H9 (cell line): ENCODE measurements around the gene CEP350. TPM values are rescaled to one million over a fixed set of nuclear protein-coding genes. Genes with fewer than 3 reads are reported as not detected.

ENCODE experiments used
- DNase-seq: peaks from one replicate; pipeline ENCODE4 v3.0.0-alpha.2; 2017
- H2AFZ ChIP-seq: one replicate; pipeline ENCODE4 v1.6.1; 2013; ENCODE audit warnings: mild to moderate bottlenecking, low read length, control low read depth, moderate library complexity
- H2AK5ac ChIP-seq: 2 replicates; pipeline ENCODE4 v1.6.1; 2013; ENCODE audit warnings: low read length, control low read depth, mixed read lengths; ENCODE audit not compliant: insufficient read length
- H2BK120ac ChIP-seq: one replicate; pipeline ENCODE4 v1.6.1; 2013; ENCODE audit warnings: low read depth, mild to moderate bottlenecking, low read length, control low read depth, inconsistent platforms; ENCODE audit not compliant: poor library complexity, severe bottlenecking
- H2BK12ac ChIP-seq: 2 replicates; pipeline ENCODE4 v1.6.1; 2013; ENCODE audit warnings: low read length, control low read depth, mixed read lengths, low read depth; ENCODE audit not compliant: insufficient read length
- H2BK15ac ChIP-seq: 2 replicates; pipeline ENCODE4 v1.6.1; 2013; ENCODE audit warnings: low read depth, low read length, control low read depth
- H2BK20ac ChIP-seq: one replicate; pipeline ENCODE4 v1.6.1; 2013; ENCODE audit warnings: low read depth, mild to moderate bottlenecking, low read length, control low read depth, inconsistent platforms; ENCODE audit not compliant: poor library complexity, severe bottlenecking
- H2BK5ac ChIP-seq: 2 replicates; pipeline ENCODE4 v1.6.1; 2013; ENCODE audit warnings: low read length, control low read depth, mixed read lengths; ENCODE audit not compliant: insufficient read length
- H3K14ac ChIP-seq: 2 replicates; pipeline ENCODE4 v1.6.1; 2013; ENCODE audit warnings: low read length, control low read depth; ENCODE audit not compliant: insufficient read depth
- H3K18ac ChIP-seq: 2 replicates; pipeline ENCODE4 v1.6.1; 2013; ENCODE audit warnings: low read depth, mild to moderate bottlenecking, mixed read lengths, low read length, control low read depth; ENCODE audit not compliant: insufficient read length
- H3K23ac ChIP-seq: 2 replicates; pipeline ENCODE4 v1.6.1; 2013; ENCODE audit warnings: low read length, control low read depth, mixed read lengths, low read depth; ENCODE audit not compliant: insufficient read length
- H3K23me2 ChIP-seq: 2 replicates; pipeline ENCODE4 v1.6.1; 2013; ENCODE audit warnings: low read depth, mild to moderate bottlenecking, mixed read lengths, low read length, control low read depth; ENCODE audit not compliant: insufficient read length, poor library complexity, severe bottlenecking
- H3K27ac ChIP-seq: 2 replicates; pipeline ENCODE4 v1.5.1; 2013; ENCODE audit warnings: low read length, control low read depth, mixed read lengths, low read depth; ENCODE audit not compliant: insufficient read length
- H3K27me3 ChIP-seq: 2 replicates; pipeline ENCODE4 v1.6.1; 2013; ENCODE audit warnings: low read length, control low read depth, inconsistent platforms; ENCODE audit not compliant: insufficient read depth
- H3K4ac ChIP-seq: 2 replicates; pipeline ENCODE4 v1.6.1; 2013; ENCODE audit warnings: low read depth, mild to moderate bottlenecking, control low read depth, inconsistent platforms, low read length, moderate library complexity
- H3K4me1 ChIP-seq: 2 replicates; pipeline ENCODE4 v1.6.1; 2013; ENCODE audit warnings: low read length, control low read depth, inconsistent platforms; ENCODE audit not compliant: insufficient read depth
- H3K4me2 ChIP-seq: 2 replicates; pipeline ENCODE4 v1.6.1; 2013; ENCODE audit warnings: low read length, control low read depth, mixed read lengths; ENCODE audit not compliant: insufficient read length, insufficient read depth
- H3K56ac ChIP-seq: 2 replicates; pipeline ENCODE4 v1.6.1; 2013; ENCODE audit warnings: low read depth, mild to moderate bottlenecking, mixed read lengths, low read length, control low read depth; ENCODE audit not compliant: insufficient read length
- H3K79me1 ChIP-seq: 2 replicates; pipeline ENCODE4 v1.6.1; 2013; ENCODE audit warnings: low read depth, mild to moderate bottlenecking, moderate library complexity, low read length, control low read depth, inconsistent platforms; ENCODE audit not compliant: insufficient read depth, poor library complexity, severe bottlenecking
- H3K79me2 ChIP-seq: 2 replicates; pipeline ENCODE4 v1.6.1; 2013; ENCODE audit warnings: low read length, control low read depth, inconsistent platforms; ENCODE audit not compliant: insufficient read depth
- H3K9ac ChIP-seq: 2 replicates; pipeline ENCODE4 v1.6.1; 2013; ENCODE audit warnings: low read length, control low read depth, mixed read lengths; ENCODE audit not compliant: insufficient read length; ENCODE audit errors: extremely low read depth
- H3K9me3 ChIP-seq: one replicate; pipeline ENCODE4 v1.6.1; 2013; ENCODE audit warnings: low read depth, low read length, inconsistent platforms; ENCODE audit not compliant: control insufficient read depth
- H3T11ph ChIP-seq: one replicate; pipeline ENCODE4 v1.6.1; 2013; ENCODE audit warnings: mild to moderate bottlenecking, low read length, control low read depth, inconsistent platforms
- H4K20me1 ChIP-seq: one replicate; pipeline ENCODE4 v1.6.1; 2013; ENCODE audit not compliant: control insufficient read depth, insufficient read length, insufficient read depth
- H4K5ac ChIP-seq: 2 replicates; pipeline ENCODE4 v1.6.1; 2013; ENCODE audit warnings: low read depth, mild to moderate bottlenecking, mixed read lengths, low read length, control low read depth; ENCODE audit not compliant: insufficient read length
- H4K8ac ChIP-seq: replicated peaks from 2 replicates; pipeline ENCODE4 v1.6.1; 2013; ENCODE audit warnings: low read length, control low read depth, mixed read lengths, low read depth; ENCODE audit not compliant: insufficient read length
- H4K91ac ChIP-seq: 2 replicates; pipeline ENCODE4 v1.6.1; 2013; ENCODE audit warnings: low read depth, mild to moderate bottlenecking, moderate library complexity, mixed read lengths, low read length, control low read depth; ENCODE audit not compliant: insufficient read length
- H3K27ac Mint-ChIP-seq, 3 experiments: 2 replicates in 2 of 3; 3 replicates in 1 of 3; pipeline ENCODE4 v1.8.0; 2020 to 2021; ENCODE audit warnings: mixed read lengths in 3 of 3, mild to moderate bottlenecking in 1 of 3, moderate library complexity in 1 of 3
- H3K27me3 Mint-ChIP-seq: 2 replicates; pipeline ENCODE4 v1.8.0; 2021; ENCODE audit warnings: low read depth, mild to moderate bottlenecking, moderate library complexity, mixed read lengths
- H3K36me3 Mint-ChIP-seq, 3 experiments: 2 replicates in 2 of 3; 3 replicates in 1 of 3; pipeline ENCODE4 v1.8.0; 2020 to 2021; ENCODE audit warnings: low read depth in 3 of 3, mixed read lengths in 3 of 3; ENCODE audit not compliant: insufficient read depth in 1 of 3
- H3K4me1 Mint-ChIP-seq, 2 experiments: 2 replicates each; pipeline ENCODE4 v1.8.0; 2020; ENCODE audit warnings: mixed read lengths in 2 of 2
- H3K4me3 Mint-ChIP-seq, 2 experiments: 2 replicates in 1 of 2; 3 replicates in 1 of 2; pipeline ENCODE4 v1.8.0; 2020 to 2021; ENCODE audit warnings: mild to moderate bottlenecking in 2 of 2, mixed read lengths in 2 of 2, moderate library complexity in 1 of 2
- H3K9me3 Mint-ChIP-seq, 2 experiments: 2 replicates in 1 of 2; 3 replicates in 1 of 2; pipeline ENCODE4 v1.8.0; 2020; ENCODE audit warnings: mild to moderate bottlenecking in 2 of 2, mixed read lengths in 2 of 2, moderate library complexity in 1 of 2
- WGBS: extraction: QIAGEN DNeasy Blood & Tissue Kit; methylation state at CpG from one replicate; pipeline ENCODE4 v1.1.7; 2013; ENCODE audit warnings: missing lambda C conversion rate, low lambda C conversion rate, mixed read lengths; ENCODE audit not compliant: insufficient read length; ENCODE audit errors: extremely low coverage; 5-methylcytosine and 5-hydroxymethylcytosine counted together
- total RNA-seq: library from RNA; stranded (reverse); gene quantifications from 2 replicates; pipeline ENCODE4 v1.2.1, GENCODE V29; 2021
- TF ChIP-seq, protein P1 (sequence below): fragments of 200-600 bp; sonication (generic); conservative IDR thresholded peaks from 3 replicates; pipeline ENCODE4 v1.8.0; 2021; ENCODE audit warnings: antibody characterized with exemption, mild to moderate bottlenecking

The CEP350 gene
- total RNA-seq, 1 experiment from 2014 or later: 39.2 TPM

DNA sequence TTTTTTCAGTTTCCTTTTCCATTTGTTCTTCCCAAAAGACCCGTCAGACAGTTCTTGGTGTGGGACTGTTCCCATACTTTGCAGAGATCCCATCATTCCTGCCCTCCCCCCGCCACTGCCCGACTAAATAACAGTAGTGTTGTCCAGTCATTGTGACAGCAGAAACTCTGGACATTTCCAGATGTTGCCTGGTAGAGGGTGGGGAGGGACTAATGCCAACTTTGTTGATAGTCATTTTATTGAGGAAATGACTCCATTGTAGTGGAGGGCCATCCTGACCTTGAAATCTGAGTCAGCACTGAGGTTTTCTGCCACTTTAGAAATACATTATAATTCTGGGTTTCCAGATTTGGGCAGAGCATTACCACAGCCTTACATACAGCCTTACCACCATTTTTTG lies 85.4 kb downstream of the CEP350 start:
- Histone ChIP-seq H3T11ph (no peak overlapping the region), H2BK5ac (no peak overlapping the region), H3K23ac (no peak overlapping the region), H3K9me3 (no peaks in the 10 kb centered on the region), H3K14ac (no peak overlapping the region), H3K18ac (no peak overlapping the region), H4K91ac (no peak overlapping the region), H2AK5ac (no peak overlapping the region), H2AFZ (no peak overlapping the region), H2BK15ac (no peak overlapping the region), H2BK20ac (no peak overlapping the region), H3K79me1 (no peaks in the 10 kb centered on the region), H4K8ac (no peak overlapping the region), H3K27me3 (no peaks in the 10 kb centered on the region), H3K79me2 (no peaks in the 10 kb centered on the region), H3K9ac (no peak overlapping the region), H3K27ac (no peak overlapping the region), H4K5ac (no peak overlapping the region), H3K4me2 (no peak overlapping the region), H4K20me1 (no peaks in the 10 kb centered on the region), H3K23me2 (no peaks in the 10 kb centered on the region), H3K56ac (no peak overlapping the region), H2BK120ac (no peak overlapping the region), H3K4me1 (no peaks in the 10 kb centered on the region), H2BK12ac (no peak overlapping the region), H3K4ac (no peak overlapping the region)
- H3K4me1 Mint-ChIP-seq: no peaks in the 10 kb centered on the region
- H3K27ac Mint-ChIP-seq: 0 out of 7 replicates have a peak overlapping the region, but pooled peaks of 1 of the 3 experiments have one; percentile 54
- WGBS: no CpG with 5 or more reads among the region's 3 CpGs
- peaks cover 17 to 59% (median 35%) of the 10 kb centered on the region in 3 experiments; a peak in 6 of 7 replicates for H3K36me3 Mint-ChIP-seq
- H3K27me3 Mint-ChIP-seq: no peaks in the 10 kb centered on the region
- no peak overlapping the region for H3K4me3 Mint-ChIP-seq
- no peak for DNase-seq
- H3K9me3 Mint-ChIP-seq: no peaks in the 10 kb centered on the region
- TF ChIP-seq, protein P1, sequence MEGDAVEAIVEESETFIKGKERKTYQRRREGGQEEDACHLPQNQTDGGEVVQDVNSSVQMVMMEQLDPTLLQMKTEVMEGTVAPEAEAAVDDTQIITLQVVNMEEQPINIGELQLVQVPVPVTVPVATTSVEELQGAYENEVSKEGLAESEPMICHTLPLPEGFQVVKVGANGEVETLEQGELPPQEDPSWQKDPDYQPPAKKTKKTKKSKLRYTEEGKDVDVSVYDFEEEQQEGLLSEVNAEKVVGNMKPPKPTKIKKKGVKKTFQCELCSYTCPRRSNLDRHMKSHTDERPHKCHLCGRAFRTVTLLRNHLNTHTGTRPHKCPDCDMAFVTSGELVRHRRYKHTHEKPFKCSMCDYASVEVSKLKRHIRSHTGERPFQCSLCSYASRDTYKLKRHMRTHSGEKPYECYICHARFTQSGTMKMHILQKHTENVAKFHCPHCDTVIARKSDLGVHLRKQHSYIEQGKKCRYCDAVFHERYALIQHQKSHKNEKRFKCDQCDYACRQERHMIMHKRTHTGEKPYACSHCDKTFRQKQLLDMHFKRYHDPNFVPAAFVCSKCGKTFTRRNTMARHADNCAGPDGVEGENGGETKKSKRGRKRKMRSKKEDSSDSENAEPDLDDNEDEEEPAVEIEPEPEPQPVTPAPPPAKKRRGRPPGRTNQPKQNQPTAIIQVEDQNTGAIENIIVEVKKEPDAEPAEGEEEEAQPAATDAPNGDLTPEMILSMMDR: no peak
